KMS-11 (cell line): ENCODE data around the gene BMP2K.

Source experiments
- H2AFZ ChIP-seq: fragments of 200-600 bp; sonication (generic); 2 replicates; pipeline ENCODE4 v1.6.1; 2016; ENCODE audit warnings: antibody characterized with exemption, mixed run types, low read depth
- H3K27ac ChIP-seq: fragments of 200-600 bp; sonication (generic); 2 replicates; pipeline ENCODE4 v1.6.1; 2016; ENCODE audit warnings: mild to moderate bottlenecking, mixed run types
- H3K27me3 ChIP-seq: fragments of 200-600 bp; sonication (generic); 2 replicates; pipeline ENCODE4 v1.6.1; 2017; ENCODE audit warnings: mild to moderate bottlenecking, low read depth, mixed run types, moderate library complexity; ENCODE audit not compliant: insufficient read depth
- H3K36me3 ChIP-seq: fragments of 200-600 bp; sonication (generic); 2 replicates; pipeline ENCODE4 v1.6.1; 2017; ENCODE audit warnings: mild to moderate bottlenecking, mixed run types; ENCODE audit not compliant: insufficient read depth
- H3K4me1 ChIP-seq: fragments of 200-600 bp; sonication (generic); 2 replicates; pipeline ENCODE4 v1.6.1; 2016; ENCODE audit warnings: mild to moderate bottlenecking, low read depth, mixed run types; ENCODE audit not compliant: poor library complexity, severe bottlenecking
- H3K4me2 ChIP-seq: fragments of 200-600 bp; sonication (generic); 2 replicates; pipeline ENCODE4 v1.7.0; 2016; ENCODE audit warnings: mild to moderate bottlenecking, mixed run types
- H3K4me3 ChIP-seq: fragments of 200-600 bp; sonication (generic); IDR thresholded peaks from 2 replicates; pipeline ENCODE4 v1.6.1; 2017; ENCODE audit warnings: low read depth, low read length, mixed read lengths; ENCODE audit not compliant: insufficient read depth
- H3K79me2 ChIP-seq: fragments of 200-600 bp; sonication (generic); 2 replicates; pipeline ENCODE4 v1.6.1; 2016; ENCODE audit warnings: low read depth, mixed run types; ENCODE audit not compliant: insufficient read depth
- H3K9ac ChIP-seq: fragments of 200-600 bp; sonication (generic); 2 replicates; pipeline ENCODE4 v1.6.1; 2016; ENCODE audit warnings: mild to moderate bottlenecking, mixed run types
- H4K20me1 ChIP-seq: fragments of 200-600 bp; sonication (generic); 2 replicates; pipeline ENCODE4 v1.6.1; 2016; ENCODE audit warnings: mild to moderate bottlenecking, mixed run types; ENCODE audit not compliant: insufficient read depth
- CTCF ChIP-seq: fragments of 200-600 bp; sonication (generic); conservative IDR thresholded peaks from 2 replicates; pipeline ENCODE4 v1.6.1; 2017; ENCODE audit warnings: low read depth, mild to moderate bottlenecking, antibody characterized with exemption, low read length, moderate library complexity, mixed read lengths

BMP2K gene

GRCh38 chr4:78754872-78755271 is 21.3 kb upstream of the BMP2K start:
- H3K27ac ChIP-seq, result no peak overlapping the region
- H3K4me2 ChIP-seq, result no peak overlapping the region
- H3K9ac ChIP-seq, result no peak overlapping the region
- no peak overlapping the region for H2AFZ ChIP-seq
- no peaks in the 10 kb centered on the region for H3K36me3 ChIP-seq
- H3K4me3 ChIP-seq, result no peak overlapping the region
- no peaks in the 10 kb centered on the region for H3K27me3 ChIP-seq
- peaks cover 20% of the 10 kb centered on the region for H3K4me1 ChIP-seq
- H3K79me2 ChIP-seq, result no peaks in the 10 kb centered on the region
- no peak for TF ChIP-seq CTCF
- no peaks in the 10 kb centered on the region for H4K20me1 ChIP-seq

- peaks cover 8% of the 10 kb centered on the region for H3K4me1 ChIP-seq
These were observed 20.0 kb upstream of the BMP2K start for GRCh38 chr4:78756137-78756536.

GRCh38 chr4:78756776-78757175 is 19.4 kb upstream of the BMP2K start:
- H3K4me2 ChIP-seq, result no peak overlapping the region
- no peak overlapping the region for H3K4me3 ChIP-seq
- no peaks in the 10 kb centered on the region for H3K27me3 ChIP-seq
- H3K4me1 ChIP-seq, result peaks cover 8% of the 10 kb centered on the region
- H4K20me1 ChIP-seq, result no peaks in the 10 kb centered on the region
- H3K9ac ChIP-seq, result no peak overlapping the region
- H3K27ac ChIP-seq, result no peak overlapping the region
- no peak for TF ChIP-seq CTCF
- H3K79me2 ChIP-seq, result no peaks in the 10 kb centered on the region
- H3K36me3 ChIP-seq, result no peaks in the 10 kb centered on the region
- H2AFZ ChIP-seq, result no peak overlapping the region

More at GRCh38 chr4:78756137-78756536, 20.0 kb upstream of the BMP2K start:
- H4K20me1 ChIP-seq, result no peaks in the 10 kb centered on the region
- no peak overlapping the region for H3K27ac ChIP-seq
- H2AFZ ChIP-seq, result no peak overlapping the region
- H3K4me3 ChIP-seq, result no peak overlapping the region
- H3K36me3 ChIP-seq, result no peaks in the 10 kb centered on the region
- no peak overlapping the region for H3K9ac ChIP-seq
- H3K79me2 ChIP-seq, result no peaks in the 10 kb centered on the region
- no peaks in the 10 kb centered on the region for H3K27me3 ChIP-seq
- TF ChIP-seq CTCF, result no peak
- H3K4me2 ChIP-seq, result no peak overlapping the region

GRCh38 chr4:78757574-78757973 is 18.6 kb upstream of the BMP2K start:
- no peaks in the 10 kb centered on the region for H3K79me2 ChIP-seq
- H3K27ac ChIP-seq, result no peak overlapping the region
- no peaks in the 10 kb centered on the region for H4K20me1 ChIP-seq
- peaks cover 8% of the 10 kb centered on the region for H3K4me1 ChIP-seq
- TF ChIP-seq CTCF, result no peak
- H3K36me3 ChIP-seq, result no peaks in the 10 kb centered on the region
- no peak overlapping the region for H2AFZ ChIP-seq
- no peak overlapping the region for H3K4me2 ChIP-seq
- H3K4me3 ChIP-seq, result no peak overlapping the region
- no peak overlapping the region for H3K9ac ChIP-seq
- no peaks in the 10 kb centered on the region for H3K27me3 ChIP-seq

GRCh38 chr4:78758085-78758484 is 18.1 kb upstream of the BMP2K start:
- Histone ChIP-seq H3K36me3 (no peaks in the 10 kb centered on the region), H3K4me3 (no peak overlapping the region), H3K9ac (no peak overlapping the region), H3K27me3 (no peaks in the 10 kb centered on the region), H3K27ac (no peak overlapping the region), H3K79me2 (no peaks in the 10 kb centered on the region), H3K4me2 (no peak overlapping the region), H3K4me1 (peaks cover 8% of the 10 kb centered on the region), H4K20me1 (no peaks in the 10 kb centered on the region), H2AFZ (no peak overlapping the region)
- no peak for TF ChIP-seq CTCF
